ENCODE results near the gene WDR38.

- TF ChIP-seq CTCF (IDR thresholded peaks at IDR 0.05) (no peak), POLR2A (IDR thresholded peaks at IDR 0.05) (no peak), EP300 (IDR thresholded peaks at IDR 0.05; ENCODE audit: low read depth) (no peak), POLR2AphosphoS5 (IDR thresholded peaks at IDR 0.05) (no peak)
These were observed 33.2 kb downstream of the WDR38 start for GRCh38 chr9:124886461-124886860.
